Fibroblast of the aortic adventitia (primary cell): ENCODE results near the gene KCTD21. TPM values are rescaled to one million over a fixed set of nuclear protein-coding genes. Genes with fewer than 3 reads are reported as not detected.

Source experiments
- DNase-seq: peaks from one replicate; pipeline ENCODE4 v3.0.0-alpha.2; 2010; ENCODE audit warnings: low read depth
- H3K4me3 ChIP-seq: 2 replicates; pipeline ENCODE4 v1.5.1; 2011; ENCODE audit warnings: low read depth, mild to moderate bottlenecking, control low read depth, low read length, moderate library complexity
- total RNA-seq: library from RNA; depleted of rRNA; stranded (reverse); fragments of >200 nt; gene quantifications from 2 replicates; pipeline ENCODE4 v1.2.3, GENCODE V29; 2012; ENCODE audit warnings: low replicate concordance
- TF ChIP-seq, protein P1 (sequence below): IDR thresholded peaks from 2 replicates; pipeline ENCODE4 v1.5.1; 2011; ENCODE audit warnings: mild to moderate bottlenecking, low read length, control low read depth, inconsistent platforms; ENCODE audit not compliant: insufficient read depth

Gene KCTD21
- total RNA-seq, 1 donor: 14.5 TPM

DNA sequence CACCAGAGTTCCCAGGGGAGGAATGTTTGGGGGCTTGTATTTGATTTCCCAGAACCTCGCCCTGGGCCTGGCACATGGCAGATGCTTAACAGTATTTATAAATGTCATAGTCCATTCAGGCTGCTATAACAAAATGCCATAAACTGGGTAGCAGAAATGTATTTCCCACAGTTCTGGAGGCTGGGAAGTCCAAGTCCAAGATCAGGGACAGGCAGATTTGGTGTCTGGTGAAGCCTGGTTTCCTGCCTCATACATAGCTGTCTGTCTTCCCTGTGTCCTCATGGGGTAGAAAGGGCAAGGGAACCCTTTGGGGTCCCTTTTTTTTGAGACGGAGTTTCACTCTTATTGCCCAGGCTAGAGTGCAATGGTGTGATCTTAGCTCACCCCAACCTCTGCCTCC is 24.0 kb downstream of the KCTD21 start:
- no peak for DNase-seq
- TF ChIP-seq, protein P1, sequence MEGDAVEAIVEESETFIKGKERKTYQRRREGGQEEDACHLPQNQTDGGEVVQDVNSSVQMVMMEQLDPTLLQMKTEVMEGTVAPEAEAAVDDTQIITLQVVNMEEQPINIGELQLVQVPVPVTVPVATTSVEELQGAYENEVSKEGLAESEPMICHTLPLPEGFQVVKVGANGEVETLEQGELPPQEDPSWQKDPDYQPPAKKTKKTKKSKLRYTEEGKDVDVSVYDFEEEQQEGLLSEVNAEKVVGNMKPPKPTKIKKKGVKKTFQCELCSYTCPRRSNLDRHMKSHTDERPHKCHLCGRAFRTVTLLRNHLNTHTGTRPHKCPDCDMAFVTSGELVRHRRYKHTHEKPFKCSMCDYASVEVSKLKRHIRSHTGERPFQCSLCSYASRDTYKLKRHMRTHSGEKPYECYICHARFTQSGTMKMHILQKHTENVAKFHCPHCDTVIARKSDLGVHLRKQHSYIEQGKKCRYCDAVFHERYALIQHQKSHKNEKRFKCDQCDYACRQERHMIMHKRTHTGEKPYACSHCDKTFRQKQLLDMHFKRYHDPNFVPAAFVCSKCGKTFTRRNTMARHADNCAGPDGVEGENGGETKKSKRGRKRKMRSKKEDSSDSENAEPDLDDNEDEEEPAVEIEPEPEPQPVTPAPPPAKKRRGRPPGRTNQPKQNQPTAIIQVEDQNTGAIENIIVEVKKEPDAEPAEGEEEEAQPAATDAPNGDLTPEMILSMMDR: no peak

DNA sequence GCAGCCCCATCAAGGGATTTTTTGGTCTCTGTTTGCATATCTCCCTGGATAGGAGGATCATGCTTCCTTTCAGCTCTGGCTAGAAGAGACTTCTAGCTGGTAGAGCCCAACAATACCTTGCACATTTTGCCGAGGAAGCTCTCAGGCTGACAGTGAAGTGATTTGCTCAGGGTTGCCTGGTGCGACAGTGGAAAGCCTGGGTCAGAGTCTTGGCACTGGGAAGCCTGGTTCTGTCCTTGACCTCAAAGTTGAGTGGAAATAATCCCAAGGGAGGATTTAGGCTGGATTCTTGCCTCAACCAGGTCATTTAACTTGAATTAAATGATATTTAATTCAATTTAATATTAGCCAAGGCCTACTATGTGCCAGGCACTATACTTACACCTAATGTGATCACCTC is 24.6 kb downstream of the KCTD21 start:
- TF ChIP-seq, protein P1: no peak
- H3K4me3 ChIP-seq: no peak overlapping the region
- DNase-seq: no peak

More for the DNA sequence above, 24.0 kb downstream of the KCTD21 start:
- H3K4me3 ChIP-seq: no peak overlapping the region

DNA sequence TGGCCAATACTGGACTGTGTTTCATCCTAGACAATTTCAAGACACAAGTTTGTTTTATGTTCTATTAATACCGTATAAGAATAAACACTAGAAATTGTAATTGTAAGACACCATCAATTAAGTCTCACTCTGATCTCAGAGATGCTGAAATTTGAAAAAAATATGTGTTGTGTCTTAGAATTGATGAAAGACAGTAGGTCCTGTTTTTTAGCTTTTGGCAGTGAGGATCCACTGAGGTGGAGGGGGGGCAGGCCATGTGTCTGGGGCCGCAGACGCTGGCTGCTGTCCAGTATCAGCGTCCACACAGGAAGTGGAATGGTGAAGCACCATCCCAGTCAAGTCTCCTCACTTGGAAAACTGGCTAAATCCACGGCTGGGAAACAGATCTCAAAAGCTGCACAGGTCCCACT is 26.5 kb downstream of the KCTD21 start:
- DNase-seq: peak; percentile 59

DNA sequence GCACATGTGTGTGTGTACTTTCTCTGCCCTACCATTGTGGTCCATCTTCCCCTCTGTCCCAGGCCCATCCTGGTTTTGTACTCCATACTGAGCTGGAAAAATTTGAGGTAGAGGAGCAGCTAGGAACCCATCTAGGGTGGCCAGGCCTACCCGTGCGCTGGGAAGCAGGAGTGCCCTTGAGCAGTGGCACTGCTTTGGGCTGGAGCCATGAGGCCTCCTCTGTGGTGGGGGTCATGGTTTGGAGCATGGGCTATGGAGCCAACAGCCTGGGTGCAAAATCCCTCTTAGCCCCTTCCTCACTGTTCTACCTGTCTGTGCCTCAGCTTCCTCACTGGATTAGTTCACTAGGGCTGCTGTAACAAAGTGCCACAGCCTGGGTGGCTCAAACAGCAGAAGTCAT is 27.1 kb downstream of the KCTD21 start:
- H3K4me3 ChIP-seq: no peak overlapping the region
- no peak for DNase-seq
- TF ChIP-seq, protein P1: no peak

More for the DNA sequence above, 26.5 kb downstream of the KCTD21 start:
- H3K4me3 ChIP-seq: no peak overlapping the region
- TF ChIP-seq, protein P1: no peak

DNA sequence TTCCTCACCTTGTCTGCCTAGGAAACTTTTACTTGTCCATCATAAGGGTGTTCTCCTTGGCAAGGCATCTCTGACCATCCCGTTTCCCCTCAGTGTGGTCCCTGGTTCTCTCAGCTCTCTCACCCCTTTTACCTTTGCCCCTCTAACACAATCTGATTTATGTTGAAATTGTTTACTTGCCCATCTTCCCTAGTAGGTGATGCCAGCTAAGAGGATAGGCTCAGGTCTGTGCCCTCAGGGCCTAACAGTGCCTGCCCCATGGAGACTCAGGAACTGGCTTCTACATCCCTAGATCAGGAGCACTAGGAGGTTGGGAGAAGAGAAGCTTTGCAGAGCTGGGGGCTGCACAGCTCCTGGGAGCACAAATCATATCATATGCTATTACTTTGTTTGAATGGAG is 27.9 kb downstream of the KCTD21 start:
- TF ChIP-seq, protein P1: no peak
- H3K4me3 ChIP-seq: no peak overlapping the region
- DNase-seq: no peak

DNA sequence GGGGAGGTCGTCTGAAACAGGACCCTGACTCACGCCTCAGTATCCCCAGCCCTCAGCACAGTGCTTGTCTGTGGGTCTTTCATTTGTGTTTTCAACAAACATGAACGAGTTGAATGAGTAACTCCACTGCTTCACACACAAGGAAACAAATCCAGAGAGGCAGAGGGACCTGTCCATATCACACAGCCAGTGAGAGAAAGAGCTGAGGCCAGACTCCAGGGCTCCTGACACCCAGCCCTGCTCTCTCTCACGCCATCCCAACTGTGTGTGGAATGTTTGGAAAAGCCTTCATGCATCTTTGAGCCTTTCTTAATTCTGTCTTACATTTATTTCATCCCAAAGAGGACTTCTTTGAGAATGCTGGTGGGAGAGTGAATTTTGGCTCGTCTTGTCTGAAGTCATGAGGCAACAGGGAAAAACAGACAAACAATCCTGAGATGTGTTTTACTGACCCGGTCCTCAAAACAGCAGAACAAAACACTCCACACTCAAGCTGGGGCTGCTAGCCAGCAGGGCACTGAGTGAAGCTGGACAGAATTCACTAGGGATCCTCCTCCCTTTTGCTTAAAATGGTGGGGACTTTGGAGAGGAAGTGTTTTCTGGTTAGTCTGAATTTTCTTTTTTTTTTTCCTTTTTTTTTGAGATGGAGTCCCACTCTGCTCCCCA is 29.3 kb downstream of the KCTD21 start:
- peak; percentile 87 for DNase-seq
- TF ChIP-seq, protein P1: no peak
- H3K4me3 ChIP-seq: no peak overlapping the region
